ENCODE data around the gene TAF5. TPM values are rescaled to one million over a fixed set of nuclear protein-coding genes. Genes with fewer than 3 reads are reported as not detected.

TAF5 gene
- total and polyA plus RNA-seq, 2 donors from 2014 or later = 1.5 to 2.5 TPM

GRCh38 chr10:103334567-103334966 lies 33.2 kb upstream of the TAF5 start:
- Histone ChIP-seq H3K4me3 (ENCODE audit: low read length in 3 of 3) (no peak overlapping the region), H3K9me3 (ENCODE audit: control insufficient read depth in 2 of 3, insufficient read depth in 1 of 3, low read length in 3 of 3) (no peaks in the 10 kb centered on the region), H3K36me3 (ENCODE audit: control insufficient read depth in 2 of 3, insufficient read depth in 3 of 3, low read length in 3 of 3) (peaks cover 2 to 20% (median 4%) of the 10 kb centered on the region in 3 donors), H3K27me3 (ENCODE audit: control insufficient read depth, insufficient read depth, low read length) (no peaks in the 10 kb centered on the region), H3K27ac (ENCODE audit: low read depth in 2 of 2, low read length in 2 of 2) (no peak overlapping the region), H3K4me1 (ENCODE audit: control insufficient read depth in 2 of 3, insufficient read depth in 2 of 3, low read depth in 1 of 3, low read length in 3 of 3) (no peaks in the 10 kb centered on the region), H3K9ac (ENCODE audit: low read length in 3 of 3) (no peak overlapping the region)
- intact Hi-C loops (cut with DNase I) = no loop called here
- FAIRE-seq (no peak), DNase-seq (no peak)
- no peak for TF ChIP-seq CTCF (IDR thresholded peaks at IDR 0.05; ENCODE audit: borderline replicate concordance, extremely low read depth, insufficient read depth)

GRCh38 chr10:103336370-103336769 lies 31.4 kb upstream of the TAF5 start:
- no peak overlapping the region for H3K27ac ChIP-seq (ENCODE audit: low read depth in 2 of 2, low read length in 2 of 2)
- FAIRE-seq = no peak
- no peak for TF ChIP-seq CTCF (IDR thresholded peaks at IDR 0.05; ENCODE audit: borderline replicate concordance, extremely low read depth, insufficient read depth)
- H3K36me3 ChIP-seq (ENCODE audit: control insufficient read depth in 2 of 3, insufficient read depth in 3 of 3, low read length in 3 of 3) = peaks cover 2 to 15% (median 4%) of the 10 kb centered on the region in 3 donors
- H3K4me1 ChIP-seq (ENCODE audit: control insufficient read depth in 2 of 3, insufficient read depth in 2 of 3, low read depth in 1 of 3, low read length in 3 of 3) = no peaks in the 10 kb centered on the region
- H3K9me3 ChIP-seq (ENCODE audit: control insufficient read depth in 2 of 3, insufficient read depth in 1 of 3, low read length in 3 of 3) = no peaks in the 10 kb centered on the region
- H3K9ac ChIP-seq (ENCODE audit: low read length in 3 of 3) = no peak overlapping the region
- H3K4me3 ChIP-seq (ENCODE audit: low read length in 3 of 3) = no peak overlapping the region
- intact Hi-C loops (cut with DNase I) = no loop called here
- no peaks in the 10 kb centered on the region for H3K27me3 ChIP-seq (ENCODE audit: control insufficient read depth, insufficient read depth, low read length)
- DNase-seq = no peak

GRCh38 chr10:103350175-103350516 lies 17.6 kb upstream of the TAF5 start:
- no peak for DNase-seq
- Histone ChIP-seq H3K27ac (ENCODE audit: low read depth in 2 of 2, low read length in 2 of 2) (peak overlapping the region in 1 of 2 donors; percentile 64), H3K27me3 (ENCODE audit: control insufficient read depth, insufficient read depth, low read length) (no peaks in the 10 kb centered on the region), H3K4me3 (ENCODE audit: low read length in 3 of 3) (peak overlapping the region; percentile 51 to 72 (median 59)), H3K4me1 (ENCODE audit: control insufficient read depth in 2 of 3, insufficient read depth in 2 of 3, low read depth in 1 of 3, low read length in 3 of 3) (peaks cover 0 to 2% (median 0%) of the 10 kb centered on the region in 3 donors), H3K36me3 (ENCODE audit: control insufficient read depth in 2 of 3, insufficient read depth in 3 of 3, low read length in 3 of 3) (peaks cover 0 to 7% (median 2%) of the 10 kb centered on the region in 3 donors), H3K9me3 (ENCODE audit: control insufficient read depth in 2 of 3, insufficient read depth in 1 of 3, low read length in 3 of 3) (no peaks in the 10 kb centered on the region), H3K9ac (ENCODE audit: low read length in 3 of 3) (peak overlapping the region in 2 of 3 donors; percentile 77 to 85)
- no peak for FAIRE-seq
- TF ChIP-seq CTCF (IDR thresholded peaks at IDR 0.05; ENCODE audit: borderline replicate concordance, extremely low read depth, insufficient read depth) = no peak
- intact Hi-C loops (cut with DNase I) = no loop called here
